NB4 (cell line): ENCODE measurements around the gene DENND5B.

ENCODE experiments used
- MYC ChIP-seq: IDR thresholded peaks from 2 replicates; pipeline ENCODE4 v1.6.1; 2011; ENCODE audit warnings: low read depth, low read length
- POLR2A ChIP-seq: IDR thresholded peaks from 2 replicates; pipeline ENCODE4 v1.6.1; 2011; ENCODE audit warnings: mild to moderate bottlenecking; ENCODE audit not compliant: insufficient read length; ENCODE audit errors: extremely low read depth
- TF ChIP-seq, protein P1 (sequence below): IDR thresholded peaks from one replicate; pipeline ENCODE4 v1.5.1; 2012; ENCODE audit warnings: low read depth, low read length
- TF ChIP-seq, protein P2 (sequence below): IDR thresholded peaks from 2 replicates; pipeline ENCODE4 v1.6.1; 2011; ENCODE audit warnings: low read depth, low read length

DNA sequence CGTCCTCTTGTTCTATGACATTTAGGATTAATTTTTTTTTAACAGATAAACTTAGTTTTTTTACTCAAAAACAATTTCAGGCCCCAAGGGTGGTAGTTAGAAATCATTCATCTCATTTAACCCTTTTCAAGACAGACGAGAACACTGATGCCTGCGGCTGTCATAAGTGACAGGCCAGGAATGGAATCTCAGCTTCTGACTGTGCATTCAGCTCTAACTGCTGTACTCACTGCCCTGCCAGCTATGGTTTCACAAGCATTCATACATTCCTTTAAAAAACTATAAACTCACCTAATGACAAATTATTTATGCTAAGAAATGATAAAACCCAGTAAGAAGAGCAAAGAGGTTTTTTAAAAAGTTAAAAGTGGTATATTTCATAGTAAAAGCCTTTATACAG lies 8.8 kb downstream of the DENND5B start:
- TF ChIP-seq, protein P1, sequence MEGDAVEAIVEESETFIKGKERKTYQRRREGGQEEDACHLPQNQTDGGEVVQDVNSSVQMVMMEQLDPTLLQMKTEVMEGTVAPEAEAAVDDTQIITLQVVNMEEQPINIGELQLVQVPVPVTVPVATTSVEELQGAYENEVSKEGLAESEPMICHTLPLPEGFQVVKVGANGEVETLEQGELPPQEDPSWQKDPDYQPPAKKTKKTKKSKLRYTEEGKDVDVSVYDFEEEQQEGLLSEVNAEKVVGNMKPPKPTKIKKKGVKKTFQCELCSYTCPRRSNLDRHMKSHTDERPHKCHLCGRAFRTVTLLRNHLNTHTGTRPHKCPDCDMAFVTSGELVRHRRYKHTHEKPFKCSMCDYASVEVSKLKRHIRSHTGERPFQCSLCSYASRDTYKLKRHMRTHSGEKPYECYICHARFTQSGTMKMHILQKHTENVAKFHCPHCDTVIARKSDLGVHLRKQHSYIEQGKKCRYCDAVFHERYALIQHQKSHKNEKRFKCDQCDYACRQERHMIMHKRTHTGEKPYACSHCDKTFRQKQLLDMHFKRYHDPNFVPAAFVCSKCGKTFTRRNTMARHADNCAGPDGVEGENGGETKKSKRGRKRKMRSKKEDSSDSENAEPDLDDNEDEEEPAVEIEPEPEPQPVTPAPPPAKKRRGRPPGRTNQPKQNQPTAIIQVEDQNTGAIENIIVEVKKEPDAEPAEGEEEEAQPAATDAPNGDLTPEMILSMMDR = no peak
- TF ChIP-seq POLR2A (no peak), MYC (no peak)
- TF ChIP-seq, protein P2, sequence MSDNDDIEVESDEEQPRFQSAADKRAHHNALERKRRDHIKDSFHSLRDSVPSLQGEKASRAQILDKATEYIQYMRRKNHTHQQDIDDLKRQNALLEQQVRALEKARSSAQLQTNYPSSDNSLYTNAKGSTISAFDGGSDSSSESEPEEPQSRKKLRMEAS = no peak
